ENCODE measurements around the gene SREBF2. TPM values are rescaled to one million over a fixed set of nuclear protein-coding genes. Genes with fewer than 3 reads are reported as not detected.

Gene SREBF2
- total RNA-seq, 2 donors from 2014 or later: 127 to 131 TPM

DNA sequence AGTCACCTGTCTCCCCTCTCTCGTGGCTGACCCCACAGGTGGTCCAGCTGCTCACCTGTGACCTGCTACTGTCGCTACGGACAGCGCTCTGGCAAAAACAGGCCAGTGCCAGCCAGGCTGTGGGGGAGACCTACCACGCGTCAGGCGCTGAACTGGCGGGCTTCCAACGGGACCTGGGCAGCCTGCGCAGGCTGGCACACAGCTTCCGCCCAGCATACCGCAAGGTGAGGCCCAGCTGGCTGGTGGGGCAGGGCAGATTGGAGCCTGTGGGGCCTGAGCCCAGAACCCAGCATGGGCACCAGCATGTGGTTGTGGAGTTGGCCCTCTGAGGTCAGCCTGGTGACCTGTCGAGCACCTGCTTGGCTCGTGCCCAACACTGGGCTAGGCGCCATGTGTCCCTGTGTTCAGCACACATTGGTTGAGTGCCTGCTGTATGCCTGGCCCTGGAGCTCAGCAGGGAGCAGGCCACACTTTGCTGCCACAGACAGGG is 70.1 kb downstream of the SREBF2 start:
- Mint-ChIP-seq H3K9me3 (no peaks in the 10 kb centered on the region), H3K27ac (no peak overlapping the region), H3K36me3 (ENCODE audit: insufficient read depth in 2 of 2) (peaks cover 0 to 7% of the 10 kb centered on the region in 2 donors), H3K4me1 (ENCODE audit: low read depth) (peaks cover 9% of the 10 kb centered on the region), H3K27me3 (ENCODE audit: low read depth) (no peaks in the 10 kb centered on the region), H3K4me3 (no peak overlapping the region)
- DNase-seq (no peak), ATAC-seq (replicated peaks in 1 of 2) (no peak)

DNA sequence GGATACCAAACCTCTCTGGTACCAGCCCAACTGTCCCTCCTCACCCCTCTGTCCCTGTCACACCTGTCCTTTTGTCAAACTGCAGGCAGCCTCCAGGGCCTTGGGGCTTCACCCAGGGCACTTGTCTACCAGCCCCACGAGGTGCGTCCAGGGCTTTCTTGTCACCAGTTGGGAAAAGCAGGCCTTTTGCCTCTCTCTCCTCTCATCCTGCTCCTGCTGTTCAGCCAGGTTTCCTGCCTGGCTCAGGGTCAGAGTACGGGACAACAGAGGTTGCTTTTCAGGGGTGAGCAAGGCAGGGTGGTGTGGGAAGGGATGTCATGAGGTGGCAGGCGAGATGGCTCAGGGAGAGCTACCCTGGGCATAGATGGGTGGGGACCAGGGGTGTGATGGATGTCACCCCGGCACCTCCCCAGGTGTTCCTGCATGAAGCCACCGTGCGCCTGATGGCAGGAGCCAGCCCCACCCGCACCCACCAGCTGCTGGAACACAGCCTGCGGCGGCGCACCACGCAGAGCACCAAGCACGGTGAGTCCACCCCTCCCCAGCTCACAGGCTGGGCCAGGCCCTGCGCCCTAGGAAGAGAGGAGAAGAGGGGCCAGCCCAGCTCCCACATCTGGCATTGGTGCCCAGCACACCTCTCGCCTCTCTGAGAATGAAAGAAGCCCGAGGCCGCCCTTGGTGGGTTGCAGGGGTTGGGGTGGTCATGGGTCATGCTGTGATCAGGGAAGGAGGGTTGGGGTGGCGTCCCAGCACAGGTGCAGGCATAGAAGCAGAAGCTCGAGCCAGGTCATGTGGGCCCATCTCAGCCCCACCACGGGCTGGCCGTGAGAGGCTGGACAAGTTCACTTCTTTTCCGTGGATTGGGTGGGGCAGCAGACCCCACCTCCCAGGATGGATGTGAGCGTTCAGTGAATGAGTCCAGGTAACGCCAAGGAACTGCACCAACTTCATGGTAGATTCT is 71.8 kb downstream of the SREBF2 start:
- DNase-seq (no peak), ATAC-seq (replicated peaks in 1 of 2) (no peak)
- no peaks in the 10 kb centered on the region for H3K9me3 Mint-ChIP-seq
- H3K27me3 Mint-ChIP-seq (ENCODE audit: low read depth): no peaks in the 10 kb centered on the region
- H3K4me3 Mint-ChIP-seq: no peak overlapping the region
- H3K36me3 Mint-ChIP-seq (ENCODE audit: insufficient read depth in 2 of 2): peaks cover 0 to 5% of the 10 kb centered on the region in 2 donors
- H3K4me1 Mint-ChIP-seq (ENCODE audit: low read depth): peaks cover 22% of the 10 kb centered on the region
- H3K27ac Mint-ChIP-seq: no peak overlapping the region

DNA sequence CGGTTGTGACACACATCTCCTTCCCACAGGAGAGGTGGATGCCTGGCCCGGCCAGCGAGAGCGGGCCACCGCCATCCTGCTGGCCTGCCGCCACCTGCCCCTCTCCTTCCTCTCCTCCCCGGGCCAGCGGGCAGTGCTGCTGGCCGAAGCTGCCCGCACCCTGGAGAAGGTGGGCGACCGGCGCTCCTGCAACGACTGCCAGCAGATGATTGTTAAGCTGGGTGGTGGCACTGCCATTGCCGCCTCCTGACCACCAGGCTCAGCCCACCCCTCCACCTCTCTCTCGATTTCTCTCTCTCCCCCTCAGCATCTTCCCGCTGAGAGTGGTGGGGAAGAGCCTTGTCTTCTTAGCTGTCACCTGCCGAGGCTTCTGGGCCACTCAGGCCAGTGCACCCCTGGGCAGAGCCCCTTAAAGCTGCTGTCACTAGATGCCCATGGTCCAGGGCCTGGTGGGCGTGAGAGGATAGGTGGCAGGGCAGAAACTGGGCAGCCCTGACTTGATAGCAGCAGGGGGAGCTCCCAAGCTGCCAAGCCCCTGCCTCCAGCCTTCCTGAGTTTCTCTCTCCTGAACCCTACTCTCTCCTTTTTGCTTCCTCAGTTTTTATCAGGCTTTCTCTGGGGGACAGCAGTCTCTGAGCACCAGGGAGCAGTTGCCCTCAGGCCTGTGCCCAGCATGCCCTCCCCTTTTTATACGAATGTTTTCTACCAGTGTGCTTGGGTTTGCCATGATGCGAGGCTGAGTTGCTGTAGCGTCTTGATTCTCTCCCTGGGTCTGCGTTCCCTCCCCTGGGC is 72.7 kb downstream of the SREBF2 start:
- Mint-ChIP-seq H3K27ac (no peak overlapping the region), H3K4me1 (ENCODE audit: low read depth) (peaks cover 22% of the 10 kb centered on the region), H3K9me3 (no peaks in the 10 kb centered on the region), H3K27me3 (ENCODE audit: low read depth) (no peaks in the 10 kb centered on the region), H3K4me3 (no peak overlapping the region), H3K36me3 (ENCODE audit: insufficient read depth in 2 of 2) (peaks cover 0 to 5% of the 10 kb centered on the region in 2 donors)
- no peak for ATAC-seq (replicated peaks in 1 of 2)
- DNase-seq: no peak

DNA sequence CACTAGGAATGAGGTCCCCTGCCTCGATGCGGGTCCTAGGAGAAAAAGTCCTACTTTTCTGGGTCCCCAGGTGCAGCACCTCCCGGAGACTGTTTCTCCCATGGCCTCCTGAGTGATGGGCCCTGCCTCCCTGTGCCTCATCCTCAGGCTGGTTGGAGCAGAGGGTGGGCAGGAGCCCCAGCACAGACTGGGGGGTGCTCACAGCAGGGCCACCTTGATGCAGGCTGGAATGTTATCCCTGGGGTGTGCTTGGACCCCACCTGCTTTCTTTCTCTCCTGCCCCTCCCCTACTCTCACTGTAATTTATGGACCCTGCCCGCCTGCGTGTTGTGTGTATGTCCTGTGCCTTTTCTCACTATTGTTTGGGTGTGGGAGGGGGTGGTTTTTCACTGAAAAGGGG is 73.9 kb downstream of the SREBF2 start:
- H3K4me3 Mint-ChIP-seq: no peak overlapping the region
- peaks cover 7% of the 10 kb centered on the region for H3K27me3 Mint-ChIP-seq (ENCODE audit: low read depth)
- ATAC-seq (replicated peaks in 1 of 2): no peak
- DNase-seq: no peak
- no peaks in the 10 kb centered on the region for H3K9me3 Mint-ChIP-seq
- H3K36me3 Mint-ChIP-seq (ENCODE audit: insufficient read depth in 2 of 2): peaks cover 0 to 4% of the 10 kb centered on the region in 2 donors
- no peak overlapping the region for H3K27ac Mint-ChIP-seq
- peaks cover 30% of the 10 kb centered on the region for H3K4me1 Mint-ChIP-seq (ENCODE audit: low read depth)

DNA sequence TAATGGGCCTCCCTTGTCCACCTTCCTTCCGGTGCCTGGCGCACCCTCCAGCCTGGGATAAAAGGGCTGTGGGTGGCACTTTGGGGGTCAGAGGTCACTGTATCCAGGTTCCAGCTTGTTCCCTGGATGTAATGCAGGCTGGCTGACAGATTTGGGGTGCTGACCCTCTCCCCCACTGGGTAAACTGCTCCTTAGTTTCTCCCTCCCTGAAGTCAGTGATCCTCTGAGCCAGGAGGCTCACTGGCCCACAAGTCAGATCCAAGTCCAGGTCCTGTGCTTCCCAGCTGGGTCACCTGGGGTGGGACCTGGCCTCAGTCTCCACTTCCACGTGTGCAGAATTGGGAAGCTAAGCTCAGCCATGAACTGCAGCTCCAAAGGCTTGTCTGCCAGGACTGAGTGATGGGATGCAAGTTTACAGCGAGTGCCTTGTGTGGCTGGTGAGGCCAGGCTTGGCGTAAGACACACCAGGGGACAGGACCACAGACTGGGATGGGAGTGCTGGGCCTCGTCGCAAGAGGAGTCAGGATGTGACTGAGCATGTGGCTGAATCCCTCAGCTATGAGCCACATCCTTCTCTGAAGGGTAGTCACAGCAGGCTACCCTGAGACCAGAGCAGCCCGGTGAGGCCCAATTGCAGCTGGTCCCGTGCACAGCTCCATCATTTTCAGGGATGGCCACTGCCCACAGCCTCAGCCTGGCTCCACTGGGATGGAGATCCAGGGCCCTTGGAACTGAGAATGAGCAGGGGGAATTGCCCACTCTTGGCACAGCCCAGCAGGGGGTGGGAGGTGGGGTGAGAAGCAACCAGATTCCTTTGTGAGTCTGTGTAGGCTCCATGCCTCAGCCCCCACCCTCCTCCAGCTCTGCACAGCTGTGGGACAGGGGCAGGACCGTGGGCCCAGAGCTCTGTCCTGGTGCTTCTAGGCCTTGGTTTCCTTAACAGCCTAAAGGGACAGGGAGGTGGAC is 74.8 kb downstream of the SREBF2 start:
- DNase-seq (no peak), ATAC-seq (replicated peaks in 1 of 2) (peak in 1 of 2 donors; percentile 29)
- no peak overlapping the region for H3K27ac Mint-ChIP-seq
- H3K9me3 Mint-ChIP-seq: no peaks in the 10 kb centered on the region
- peaks cover 0 to 5% of the 10 kb centered on the region in 2 donors for H3K36me3 Mint-ChIP-seq (ENCODE audit: insufficient read depth in 2 of 2)
- peaks cover 37% of the 10 kb centered on the region for H3K4me1 Mint-ChIP-seq (ENCODE audit: low read depth)
- H3K27me3 Mint-ChIP-seq (ENCODE audit: low read depth): peaks cover 16% of the 10 kb centered on the region
- no peak overlapping the region for H3K4me3 Mint-ChIP-seq

DNA sequence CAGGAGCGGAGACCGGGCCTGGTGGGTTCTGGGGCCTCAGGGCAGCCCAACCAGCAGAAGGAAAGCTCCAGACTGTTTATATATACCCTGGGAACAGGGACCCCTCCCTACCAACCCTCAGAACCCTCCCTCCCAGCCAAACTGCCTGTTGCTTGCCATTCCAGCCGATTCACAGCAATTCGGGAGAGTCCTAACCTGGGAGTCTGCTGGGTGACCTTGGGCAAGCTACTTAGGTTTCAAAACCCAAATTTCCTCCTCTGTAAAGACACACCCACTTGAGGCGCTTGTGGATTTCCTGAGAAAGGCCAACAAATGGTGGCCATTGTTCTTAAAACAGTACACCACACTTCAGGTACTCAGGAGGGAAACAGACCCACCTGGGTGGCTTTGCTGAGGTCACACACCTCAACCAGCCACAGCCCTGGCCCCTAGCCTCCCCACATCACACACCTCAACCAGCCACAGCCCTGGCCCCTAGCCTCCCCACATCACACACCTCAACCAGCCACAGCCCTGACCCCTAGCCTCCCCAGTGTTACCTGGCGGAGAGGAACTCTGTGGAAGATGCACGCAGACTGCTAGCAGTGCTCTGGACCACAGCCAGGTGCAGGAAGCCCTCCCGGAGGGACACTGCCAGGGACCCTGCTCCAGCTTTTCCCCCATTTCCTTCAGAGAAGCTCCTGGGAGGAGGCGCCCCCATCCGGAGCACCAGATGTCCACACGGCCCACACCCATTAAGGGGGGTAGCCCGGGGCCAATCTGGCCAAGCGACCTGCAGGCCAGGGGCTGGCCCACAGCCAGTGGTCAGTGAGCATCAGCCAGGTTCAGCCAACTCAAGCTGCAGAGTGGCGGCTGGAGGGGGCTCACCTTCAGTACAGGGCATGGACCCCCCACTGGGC is 75.8 kb downstream of the SREBF2 start:
- peak overlapping the region in 1 of 2 donors; percentile 59 for H3K4me3 Mint-ChIP-seq
- H3K27me3 Mint-ChIP-seq (ENCODE audit: low read depth): peaks cover 25% of the 10 kb centered on the region
- no peaks in the 10 kb centered on the region for H3K9me3 Mint-ChIP-seq
- H3K36me3 Mint-ChIP-seq (ENCODE audit: insufficient read depth in 2 of 2): peaks cover 0 to 3% of the 10 kb centered on the region in 2 donors
- H3K4me1 Mint-ChIP-seq (ENCODE audit: low read depth): peaks cover 45% of the 10 kb centered on the region
- peak; percentile 11 to 16 for ATAC-seq (replicated peaks in 1 of 2)
- H3K27ac Mint-ChIP-seq: peak overlapping the region; percentile 60
- DNase-seq: no peak

DNA sequence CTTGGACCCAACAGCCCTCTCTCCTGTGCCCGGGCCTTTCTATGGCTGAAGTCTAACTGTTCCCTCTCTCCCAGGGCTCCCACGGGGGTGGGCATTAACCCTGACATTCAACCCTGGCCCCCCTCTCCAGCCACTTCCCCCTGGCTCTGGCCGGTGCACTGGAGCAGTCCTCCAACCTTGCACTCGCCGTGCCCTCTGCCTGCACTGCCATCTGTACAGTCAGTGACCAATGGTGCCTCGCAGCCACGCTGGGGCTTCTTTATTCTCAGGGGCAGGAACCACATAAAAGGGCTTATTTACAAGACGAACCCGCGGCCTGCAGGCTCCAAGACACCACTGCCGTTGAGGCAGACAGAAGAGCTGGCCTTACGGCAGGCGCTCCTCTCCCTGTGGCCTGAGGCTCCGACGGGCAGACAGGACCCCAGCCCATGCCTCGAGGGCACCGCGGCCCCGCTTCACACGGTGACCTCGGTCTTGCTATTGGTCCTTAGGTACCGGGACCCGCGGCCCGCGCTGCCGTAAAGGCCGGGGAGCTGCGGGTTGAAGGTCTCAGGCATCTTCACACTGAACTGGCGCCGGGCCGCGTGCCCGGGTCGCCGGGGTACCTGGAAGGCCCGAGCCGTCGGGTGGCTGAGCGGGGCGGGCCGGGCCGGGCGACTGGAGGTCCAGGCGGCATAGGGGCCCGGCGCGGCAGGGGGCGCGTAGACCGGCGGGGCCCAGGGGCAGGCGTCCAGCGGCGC is 76.6 kb downstream of the SREBF2 start:
- H3K4me3 Mint-ChIP-seq: peak overlapping the region; percentile 11 to 53
- H3K27me3 Mint-ChIP-seq (ENCODE audit: low read depth): peaks cover 25% of the 10 kb centered on the region
- peaks cover 45% of the 10 kb centered on the region for H3K4me1 Mint-ChIP-seq (ENCODE audit: low read depth)
- no peak overlapping the region for H3K27ac Mint-ChIP-seq
- H3K9me3 Mint-ChIP-seq: no peaks in the 10 kb centered on the region
- DNase-seq (no peak), ATAC-seq (replicated peaks in 1 of 2) (no peak)
- H3K36me3 Mint-ChIP-seq (ENCODE audit: insufficient read depth in 2 of 2): peaks cover 0 to 3% of the 10 kb centered on the region in 2 donors

DNA sequence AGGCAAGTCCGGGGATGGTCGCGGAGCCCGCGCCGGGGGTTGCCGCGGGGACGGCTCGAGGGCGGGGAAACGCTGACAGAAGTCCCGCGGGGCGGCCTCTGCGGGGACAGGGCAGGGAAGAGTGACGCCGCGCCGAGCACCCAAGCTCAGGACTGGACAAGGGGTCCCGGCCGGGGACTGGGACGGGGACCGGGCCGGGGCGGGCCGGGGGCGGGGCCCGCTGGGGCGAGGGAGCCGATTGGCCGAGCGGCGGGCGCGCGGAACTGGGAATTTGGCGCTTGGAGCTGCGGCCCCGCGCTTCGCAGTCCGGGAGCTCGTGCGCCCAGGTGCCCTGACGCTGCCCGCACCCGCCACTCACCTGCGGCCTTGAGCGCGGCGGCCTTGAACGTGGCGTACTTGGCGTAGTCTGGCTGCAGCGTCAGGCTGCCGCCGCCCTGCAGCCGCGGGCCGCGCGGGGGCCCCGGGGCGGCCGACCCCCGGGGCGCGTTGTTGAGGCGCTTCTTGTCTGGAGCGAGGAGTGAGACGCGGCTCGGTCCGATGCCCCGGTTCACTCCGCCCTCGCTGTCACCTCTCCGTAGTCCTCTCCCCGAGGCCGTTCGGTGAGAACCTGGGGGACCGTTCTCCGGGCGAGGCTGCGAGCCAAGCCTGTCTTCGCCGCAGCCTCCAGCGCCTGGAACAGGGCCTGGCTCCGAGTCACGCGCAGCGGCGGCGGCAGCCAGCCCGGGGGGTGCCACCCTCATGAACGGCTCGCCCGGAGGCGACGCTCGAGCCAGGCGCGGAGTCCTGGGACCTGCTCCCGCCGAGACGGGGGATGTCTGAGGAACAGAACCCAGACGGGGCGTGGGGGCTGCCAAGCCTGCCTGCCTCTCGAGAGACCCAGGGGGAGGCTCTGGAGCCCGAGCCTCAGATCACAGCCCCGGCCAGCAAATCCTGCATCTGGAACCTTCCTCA is 77.4 kb downstream of the SREBF2 start:
- peak; percentile 21 to 32 for ATAC-seq (replicated peaks in 1 of 2)
- Mint-ChIP-seq H3K36me3 (ENCODE audit: insufficient read depth in 2 of 2) (peaks cover 0 to 3% of the 10 kb centered on the region in 2 donors), H3K4me1 (ENCODE audit: low read depth) (peaks cover 46% of the 10 kb centered on the region), H3K27me3 (ENCODE audit: low read depth) (peaks cover 27% of the 10 kb centered on the region), H3K9me3 (no peaks in the 10 kb centered on the region), H3K4me3 (peak overlapping the region; percentile 63 to 72), H3K27ac (no peak overlapping the region)
- peak; percentile 42 to 45 for DNase-seq

DNA sequence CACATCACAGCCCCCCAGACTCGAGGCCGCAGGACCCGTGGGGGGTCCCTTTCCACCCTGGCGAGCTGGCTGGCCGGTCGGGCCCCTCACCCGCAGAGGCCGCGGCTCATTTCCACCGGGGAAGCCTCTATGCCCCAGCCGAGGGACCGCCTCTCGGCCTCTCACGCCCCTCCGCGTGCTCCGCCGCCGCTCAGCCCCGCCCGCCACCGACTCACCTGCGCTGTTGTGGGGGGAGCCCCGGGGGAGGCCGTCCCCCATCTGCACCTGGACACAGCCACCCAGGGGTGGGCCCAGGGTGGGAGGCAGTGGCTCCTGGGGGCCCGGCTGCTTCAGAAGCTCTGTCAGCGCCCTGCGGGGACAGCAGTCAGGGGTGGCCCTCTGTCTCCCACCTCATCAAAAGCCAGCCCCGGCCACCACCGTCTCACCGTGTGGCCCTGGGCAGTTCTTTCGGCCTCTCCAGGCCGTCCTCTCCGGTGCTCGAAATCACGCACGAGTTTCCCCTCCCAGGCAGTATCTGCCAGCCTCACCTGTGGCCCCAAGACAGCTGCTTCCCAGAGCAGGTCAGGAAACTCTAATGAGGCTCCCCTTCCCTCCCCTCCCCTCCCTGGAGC is 78.2 kb downstream of the SREBF2 start:
- H3K4me1 Mint-ChIP-seq (ENCODE audit: low read depth): peaks cover 54% of the 10 kb centered on the region
- peak overlapping the region; percentile 63 to 74 for H3K4me3 Mint-ChIP-seq
- H3K27ac Mint-ChIP-seq: no peak overlapping the region
- peaks cover 34% of the 10 kb centered on the region for H3K27me3 Mint-ChIP-seq (ENCODE audit: low read depth)
- peaks cover 0 to 3% of the 10 kb centered on the region in 2 donors for H3K36me3 Mint-ChIP-seq (ENCODE audit: insufficient read depth in 2 of 2)
- H3K9me3 Mint-ChIP-seq: no peaks in the 10 kb centered on the region
- DNase-seq (no peak), ATAC-seq (replicated peaks in 1 of 2) (peak in 1 of 2 donors; percentile 6)
